Measurements from ENCODE around the gene PRKAG3.

- TF ChIP-seq CTCF (IDR thresholded peaks at IDR 0.05) (no peak), TEAD4 (IDR thresholded peaks at IDR 0.05; ENCODE audit: borderline replicate concordance, insufficient read depth) (no peak), FOXM1 (IDR thresholded peaks at IDR 0.05; ENCODE audit: low read depth) (no peak), POLR2AphosphoS5 (IDR thresholded peaks at IDR 0.05; ENCODE audit: low read depth, low read length) (no peak), REST (IDR thresholded peaks at IDR 0.05; ENCODE audit: low read depth, low read length) (no peak), TAF1 (IDR thresholded peaks at IDR 0.05; ENCODE audit: borderline replicate concordance, low read depth, low read length) (no peak), CHD2 (IDR thresholded peaks at IDR 0.05; ENCODE audit: low read length, partially characterized antibody) (no peak), JUND (IDR thresholded peaks at IDR 0.05) (peak; percentile 56; the same call in 1 of the 2 replicates), RXRA (IDR thresholded peaks at IDR 0.05; ENCODE audit: borderline replicate concordance, low read depth) (no peak), EP300 (IDR thresholded peaks at IDR 0.05; ENCODE audit: borderline replicate concordance in 1 of 2, low read depth in 1 of 2, low read length in 1 of 2) (no peak), EZH2phosphoT487 (IDR thresholded peaks at IDR 0.05; ENCODE audit: borderline replicate concordance, low read depth) (no peak)
These were observed 22.2 kb upstream of the PRKAG3 start for GRCh38 chr2:218853766-218854165.

All from SK-N-SH (cell line).